Measurements from ENCODE around the gene SFTPA2.
A peak's percentile ranks its signal among the peaks of the same experiment; 100 is the strongest.
"Not testable (repeated sequence)": the region's sequence is repeated elsewhere in the genome, so short reads cannot be mapped to it uniquely, and the experiment has no call there.

The SFTPA2 gene

GRCh38 chr10:79560160-79560709 is at the start of gene SFTPA2:
Gene SFTPA2, minus strand, starts transcription at chr10:79560407. Its CDS starts 924 bp downstream, at chr10:79559483.
- no peak for DNase-seq

- peak; percentile 2 to 6 for DNase-seq
These were observed 48.5 kb upstream of the SFTPA2 start for GRCh38 chr10:79608505-79609375.

- DNase-seq, result no peak
These were observed 45.1 kb upstream of the SFTPA2 start for GRCh38 chr10:79605308-79605707.

GRCh38 chr10:79604294-79604693 is 44.1 kb upstream of the SFTPA2 start:
- no peak for DNase-seq

GRCh38 chr10:79602953-79603352 is 42.7 kb upstream of the SFTPA2 start:
- no peak for DNase-seq

- no peak for DNase-seq
These were observed 41.7 kb upstream of the SFTPA2 start for GRCh38 chr10:79601939-79602338.

GRCh38 chr10:79599644-79600043 is 39.4 kb upstream of the SFTPA2 start:
- not testable (repeated sequence) for DNase-seq

- no peak for DNase-seq
These were observed 35.3 kb upstream of the SFTPA2 start for GRCh38 chr10:79595510-79595909.

- DNase-seq, result not testable (repeated sequence)
These were observed 34.4 kb upstream of the SFTPA2 start for GRCh38 chr10:79594565-79594964.

- DNase-seq, result no peak
These were observed 33.2 kb upstream of the SFTPA2 start for GRCh38 chr10:79593377-79593776.

- no peak for DNase-seq
These were observed 28.6 kb upstream of the SFTPA2 start for GRCh38 chr10:79588800-79589199.

- DNase-seq, result no peak
These were observed 26.7 kb upstream of the SFTPA2 start for GRCh38 chr10:79586933-79587332.

- DNase-seq, result no peak
These were observed 25.8 kb upstream of the SFTPA2 start for GRCh38 chr10:79585870-79586527.

- no peak for DNase-seq
These were observed 23.3 kb upstream of the SFTPA2 start for GRCh38 chr10:79583488-79584024.

GRCh38 chr10:79582954-79583353 is 22.7 kb upstream of the SFTPA2 start:
- not testable (repeated sequence) for DNase-seq

GRCh38 chr10:79582096-79582495 is 21.9 kb upstream of the SFTPA2 start:
- no peak for DNase-seq

GRCh38 chr10:79581044-79581443 is 20.8 kb upstream of the SFTPA2 start:
- no peak for DNase-seq

GRCh38 chr10:79579361-79579760 is 19.2 kb upstream of the SFTPA2 start:
- DNase-seq, result no peak

- DNase-seq, result not testable (repeated sequence)
These were observed 10.4 kb upstream of the SFTPA2 start for GRCh38 chr10:79570624-79571023.

- DNase-seq, result no peak
These were observed 3.2 kb upstream of the SFTPA2 start for GRCh38 chr10:79563426-79563825.

- peak; percentile 11 to 18 for DNase-seq
These were observed 2.0 kb upstream of the SFTPA2 start for GRCh38 chr10:79562135-79562756.

GRCh38 chr10:79561257-79561656 is 1.1 kb upstream of the SFTPA2 start:
- DNase-seq, result no peak

GRCh38 chr10:79559726-79560125 is 481 bp downstream of the SFTPA2 start:
- no peak for DNase-seq
